NCI-H2196 (cell line): ENCODE data around the gene CARNS1.
A peak's percentile ranks its signal among the peaks of the same experiment; 100 is the strongest.
"Not testable (repeated sequence)": the region's sequence is repeated elsewhere in the genome, so short reads cannot be mapped to it uniquely, and the experiment has no call there.

Source experiments
- DNase-seq: peaks from one replicate; lab custom pipeline; 2025; ENCODE audit not compliant: unreplicated experiment; lab: John Stamatoyannopoulos, UW

The CARNS1 gene

DNA sequence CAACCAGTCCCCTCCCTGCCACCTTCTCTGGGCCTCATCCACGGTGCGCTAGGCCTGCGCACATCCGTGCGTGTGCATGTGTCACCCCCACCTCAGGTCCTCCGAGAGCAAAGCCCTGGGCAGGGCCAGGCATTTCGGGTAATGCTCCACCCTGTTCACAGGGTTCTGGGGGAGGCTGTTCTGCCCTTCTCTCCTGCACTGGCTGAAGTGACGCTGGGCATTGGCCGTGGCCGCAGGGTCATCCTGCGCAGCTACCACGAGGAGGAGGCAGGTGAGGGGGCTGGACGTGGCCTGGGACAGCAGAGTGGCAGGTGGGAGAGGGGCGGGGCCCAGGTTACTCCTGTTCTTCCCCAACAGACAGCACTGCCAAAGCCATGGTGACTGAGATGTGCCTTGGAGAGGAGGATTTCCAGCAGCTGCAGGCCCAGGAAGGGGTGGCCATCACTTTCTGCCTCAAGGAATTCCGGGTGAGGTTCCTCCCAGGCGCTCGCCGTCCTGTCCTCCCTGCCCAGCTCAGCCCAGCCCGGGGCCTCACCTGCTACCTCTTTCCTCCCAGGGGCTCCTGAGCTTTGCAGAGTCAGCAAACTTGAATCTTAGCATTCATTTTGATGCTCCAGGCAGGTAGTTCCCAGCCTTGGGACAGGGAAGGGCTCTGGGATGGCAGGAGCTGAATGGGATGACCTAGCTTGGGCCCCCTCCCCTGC lies 19.8 kb upstream of the CARNS1 start:
- no peak for DNase-seq

DNA sequence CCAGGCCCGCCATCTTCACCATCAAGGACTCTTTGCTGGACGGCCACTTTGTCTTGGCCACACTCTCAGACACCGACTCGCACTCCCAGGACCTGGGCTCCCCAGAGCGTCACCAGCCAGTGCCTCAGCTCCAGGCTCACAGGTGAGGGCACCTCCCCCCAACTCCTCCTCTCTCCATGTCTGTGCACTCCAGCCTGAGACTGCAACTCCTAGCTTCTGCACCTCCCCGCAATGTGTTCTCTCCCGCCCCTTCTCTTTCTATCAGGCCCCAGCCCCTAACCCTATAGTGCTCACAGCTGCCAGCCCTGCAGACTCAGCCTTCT lies 19.3 kb upstream of the CARNS1 start:
- DNase-seq = no peak

DNA sequence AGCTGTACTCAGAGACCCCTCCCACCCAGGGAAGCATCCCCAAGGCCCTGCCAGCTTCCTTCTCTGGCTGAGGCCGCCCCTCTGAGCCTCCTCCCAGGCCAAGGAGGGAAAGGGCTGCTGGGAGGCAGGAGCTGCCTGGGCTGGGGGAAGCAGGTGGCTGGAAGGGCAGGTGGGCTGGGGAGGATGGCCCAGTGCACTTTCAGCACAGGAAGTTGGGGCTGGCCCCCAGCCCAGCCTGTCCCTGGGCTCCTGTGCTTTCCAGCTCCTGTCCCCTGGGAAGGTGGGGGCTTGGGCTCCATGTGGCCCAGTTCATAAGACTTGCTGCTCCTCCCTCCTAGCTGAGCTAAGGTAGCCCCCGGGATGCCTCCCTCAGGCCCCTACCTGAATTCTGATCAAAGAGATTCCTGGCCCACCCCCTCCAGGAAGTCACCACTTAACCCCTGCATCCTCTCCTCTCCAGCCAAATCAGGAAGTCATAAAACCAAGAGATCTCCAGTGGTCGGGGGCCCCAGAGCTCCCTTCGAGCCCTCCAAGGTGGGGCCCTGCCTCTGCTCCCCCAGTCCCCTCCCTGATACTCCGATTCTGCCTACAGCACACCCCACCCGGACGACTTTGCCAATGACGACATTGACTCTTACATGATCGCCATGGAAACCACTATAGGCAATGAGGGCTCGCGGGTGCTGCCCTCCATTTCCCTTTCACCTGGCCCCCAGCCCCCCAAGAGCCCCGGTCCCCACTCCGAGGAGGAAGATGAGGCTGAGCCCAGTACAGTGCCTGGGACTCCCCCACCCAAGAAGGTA lies 18.7 kb upstream of the CARNS1 start:
- peak; percentile 24 for DNase-seq

DNA sequence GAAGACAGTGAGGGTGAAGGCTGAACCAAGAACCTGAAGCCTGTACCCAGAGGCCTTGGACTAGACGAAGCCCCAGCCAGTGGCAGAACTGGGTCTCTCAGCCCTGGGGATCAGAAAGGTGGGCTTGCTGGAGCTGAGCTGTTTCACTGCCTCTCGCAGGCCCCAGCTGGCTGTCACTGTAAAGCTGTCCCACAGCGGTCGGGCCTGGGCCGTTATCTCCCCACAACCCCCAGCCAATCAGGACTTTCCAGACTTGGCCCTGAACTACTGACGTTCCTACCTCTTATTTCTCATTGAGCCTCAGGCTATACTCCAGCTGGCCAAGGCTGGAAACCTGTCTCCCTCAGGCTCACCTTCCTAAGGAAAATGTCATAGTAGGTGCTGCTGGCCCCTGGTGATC lies 17.9 kb upstream of the CARNS1 start:
- DNase-seq = no peak

DNA sequence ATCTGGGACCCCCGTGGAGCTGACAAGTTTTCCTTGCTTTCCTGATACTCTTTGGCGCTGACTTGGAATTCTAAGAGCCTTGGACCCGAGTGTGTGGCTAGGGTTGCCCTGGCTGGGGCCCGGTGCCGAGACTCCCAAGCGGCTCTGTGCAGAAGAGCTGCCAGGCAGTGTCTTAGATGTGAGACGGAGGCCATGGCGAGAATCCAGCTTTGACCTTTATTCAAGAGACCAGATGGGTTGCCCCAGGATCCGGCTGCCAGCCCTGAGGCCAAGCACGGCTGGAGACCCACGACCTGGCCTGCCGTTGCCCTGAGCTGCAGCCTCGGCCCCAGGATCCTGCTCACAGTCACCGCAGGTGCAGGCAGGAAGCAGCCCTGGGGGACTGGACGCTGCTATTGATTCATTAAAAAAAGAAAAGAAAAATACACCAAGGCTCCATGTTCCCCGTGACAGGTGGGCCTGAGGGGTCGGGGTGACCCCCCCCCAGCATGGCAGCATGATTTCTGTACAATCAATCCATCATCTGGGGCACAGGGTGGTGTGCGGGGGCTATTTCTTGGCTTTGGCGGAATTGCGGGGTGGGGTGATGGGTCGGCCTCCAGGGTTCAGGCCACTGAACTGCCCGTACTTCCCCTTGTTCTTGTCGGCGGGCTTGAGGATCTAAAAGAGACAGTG lies 17.4 kb upstream of the CARNS1 start:
- no peak for DNase-seq

DNA sequence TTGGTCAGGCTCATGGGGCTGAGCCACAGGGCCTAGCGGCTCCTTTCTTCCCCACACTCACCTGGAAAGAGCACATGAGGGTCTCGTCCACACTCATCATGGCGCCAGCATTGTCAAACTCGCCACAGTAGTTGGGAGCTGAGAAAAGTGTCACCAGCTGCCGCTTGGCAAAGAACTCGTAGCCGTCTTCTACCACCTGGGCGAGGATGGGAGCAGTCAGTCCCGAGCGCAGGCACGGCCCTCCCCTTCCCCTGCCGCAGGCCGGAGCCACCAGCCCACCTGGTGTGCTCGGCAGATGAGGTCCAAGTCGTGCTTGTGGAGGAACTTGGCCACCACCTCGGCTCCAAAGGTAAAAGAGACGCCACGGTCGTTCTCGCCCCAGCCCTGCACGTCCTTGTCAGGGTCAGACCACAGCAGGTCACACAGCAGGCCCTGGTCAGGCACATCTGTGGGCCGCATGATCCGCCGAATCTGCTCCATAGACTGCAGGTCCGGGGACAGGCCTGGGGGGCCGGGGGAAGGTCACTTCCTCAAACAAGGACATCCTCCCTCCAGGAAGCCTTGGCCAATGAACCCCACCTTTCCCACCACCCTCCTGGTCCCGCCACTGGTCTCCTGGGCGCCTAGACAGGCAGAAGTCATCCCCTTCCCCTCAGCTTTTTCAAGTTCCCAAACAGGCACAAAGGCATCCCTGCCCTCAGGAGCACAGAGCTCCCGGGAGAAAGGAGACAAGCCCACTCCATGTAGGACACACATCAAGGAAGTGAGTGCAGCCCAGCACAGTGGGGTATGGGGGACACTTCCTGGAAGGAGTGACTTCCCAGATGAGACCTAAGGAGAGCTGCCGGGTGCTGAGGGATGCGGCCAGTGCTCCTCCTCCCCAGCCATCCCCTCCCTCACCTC lies 16.6 kb upstream of the CARNS1 start:
- no peak for DNase-seq

DNA sequence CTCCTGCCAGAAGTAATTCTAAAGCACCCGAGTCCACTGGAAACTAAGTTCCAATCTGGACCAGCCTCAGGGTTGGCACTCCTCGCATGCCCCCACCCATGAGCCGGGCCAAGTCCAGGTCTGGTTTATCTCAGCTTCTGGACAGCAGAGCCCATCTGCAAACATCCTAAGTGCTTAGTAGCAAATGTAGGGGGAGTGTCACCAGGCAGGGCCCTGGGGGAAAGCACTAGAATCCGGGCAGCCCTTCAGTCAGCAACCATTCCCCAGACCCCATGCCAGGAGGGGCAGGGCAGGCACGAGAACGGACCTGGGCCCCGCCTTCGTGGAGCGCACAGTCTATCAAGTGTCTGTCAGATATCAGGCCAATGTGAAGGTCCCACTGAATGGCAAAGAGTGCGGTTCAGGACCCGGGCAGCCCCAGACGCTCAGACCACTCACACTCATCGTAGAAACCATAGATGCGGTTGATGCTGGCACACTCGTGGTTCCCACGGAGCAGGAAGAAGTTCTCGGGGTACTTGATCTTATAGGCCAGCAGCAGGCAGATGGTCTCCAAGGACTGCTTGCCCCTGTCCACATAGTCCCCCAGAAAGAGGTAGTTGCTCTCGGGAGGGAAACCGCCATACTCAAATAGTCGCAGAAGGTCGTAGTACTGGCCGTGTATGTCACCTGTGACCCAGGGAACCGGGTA lies 15.1 kb upstream of the CARNS1 start:
- no peak for DNase-seq

DNA sequence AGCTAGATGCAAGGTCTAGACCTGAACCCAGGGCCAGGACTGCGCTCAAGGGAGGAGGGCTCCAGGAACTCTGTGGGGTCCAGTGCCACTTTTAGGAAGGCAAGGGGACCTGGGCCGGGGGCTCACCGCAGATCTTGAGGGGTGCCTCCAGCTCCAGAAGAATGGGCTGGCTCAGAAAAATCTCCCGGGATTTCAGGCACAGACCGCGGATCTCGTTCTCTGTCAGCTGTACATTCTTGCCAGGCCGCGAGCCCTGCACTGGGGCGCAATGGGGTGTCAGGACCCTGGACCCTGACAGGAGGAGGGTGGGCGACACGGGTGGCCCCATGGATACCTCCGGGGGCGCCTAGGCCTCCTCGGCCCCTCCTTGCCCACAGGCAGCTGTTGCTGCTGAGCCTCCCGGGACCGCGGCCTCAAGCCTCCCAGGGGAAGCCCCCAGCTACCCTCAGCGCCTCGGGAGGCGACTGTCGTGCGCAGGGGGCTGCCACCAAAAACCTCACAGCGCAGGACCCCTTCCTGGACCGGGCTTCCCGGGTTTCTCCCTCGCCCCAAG lies 14.5 kb upstream of the CARNS1 start:
- no peak for DNase-seq

DNA sequence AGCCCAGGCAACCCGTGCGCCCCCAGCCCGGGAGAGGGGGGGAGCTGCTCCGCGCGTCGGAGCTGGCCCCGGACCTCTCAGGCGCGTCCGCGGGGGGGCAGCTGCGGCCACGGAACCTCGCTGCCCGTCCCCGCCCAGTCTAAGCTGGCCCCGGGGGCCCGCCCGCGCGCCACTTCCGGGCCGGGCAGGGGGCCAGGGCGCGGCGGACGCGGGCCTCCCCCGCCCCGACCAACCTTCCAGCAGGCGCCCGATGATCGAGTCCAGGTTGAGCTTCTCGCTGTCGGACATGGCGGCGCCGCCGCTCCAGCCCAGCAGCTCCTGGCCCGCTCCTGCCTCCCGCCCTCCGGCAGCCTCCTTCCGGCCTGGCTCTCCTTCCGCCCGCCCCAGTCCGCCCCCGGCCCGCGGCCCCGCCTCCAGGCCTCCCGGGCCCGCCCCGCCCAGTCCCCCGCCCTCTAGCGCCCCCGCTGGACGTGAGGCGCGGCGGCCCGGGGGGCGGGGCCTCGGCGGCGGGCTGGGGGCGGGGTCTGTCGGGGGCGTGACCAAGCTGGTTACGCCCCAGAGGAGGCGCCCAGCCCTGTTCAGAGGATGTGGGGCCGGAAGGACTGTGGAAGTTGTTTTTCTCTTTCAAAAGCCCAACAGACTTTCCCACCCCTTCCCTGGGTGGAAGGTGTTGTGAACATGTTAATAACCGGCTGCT lies 13.8 kb upstream of the CARNS1 start, which contains the start of gene PPP1CA:
TSS of gene PPP1CA (minus strand) at position 364 of the 697 bp plus-strand sequence. CDS start at position 288, 76 bp downstream.
- DNase-seq = peak; percentile 90

DNA sequence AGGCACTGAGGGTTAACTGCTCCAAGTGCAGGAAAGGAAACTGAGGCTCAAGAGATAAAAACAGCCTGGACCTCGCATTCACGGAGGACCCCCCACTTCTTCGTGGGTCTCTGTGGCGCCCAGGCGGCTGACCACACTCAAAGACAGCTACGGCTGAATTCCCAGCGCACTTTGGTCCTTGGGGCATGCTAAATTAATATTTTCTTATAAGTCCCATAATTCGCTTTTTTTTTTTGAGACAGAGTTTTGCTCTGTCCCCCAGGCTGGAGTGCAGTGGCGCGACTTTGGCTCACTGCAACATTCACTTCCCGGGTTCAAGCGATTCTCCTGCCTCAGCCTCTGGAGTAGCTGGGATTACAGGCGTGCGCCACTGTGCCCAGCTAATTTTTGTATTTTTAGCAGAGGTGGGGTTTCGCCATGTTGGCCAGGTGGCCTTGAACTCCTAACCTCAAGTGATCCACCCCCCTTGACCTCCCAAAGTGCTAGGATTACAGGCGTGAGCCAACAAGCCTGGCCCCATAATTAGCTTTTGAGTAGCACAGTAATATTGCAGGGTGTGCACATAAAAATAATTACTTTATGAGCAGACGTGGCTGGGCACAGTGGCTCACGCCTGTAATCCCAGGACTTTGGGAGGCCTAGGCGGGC lies 13.2 kb upstream of the CARNS1 start:
- DNase-seq = not testable (repeated sequence)

DNA sequence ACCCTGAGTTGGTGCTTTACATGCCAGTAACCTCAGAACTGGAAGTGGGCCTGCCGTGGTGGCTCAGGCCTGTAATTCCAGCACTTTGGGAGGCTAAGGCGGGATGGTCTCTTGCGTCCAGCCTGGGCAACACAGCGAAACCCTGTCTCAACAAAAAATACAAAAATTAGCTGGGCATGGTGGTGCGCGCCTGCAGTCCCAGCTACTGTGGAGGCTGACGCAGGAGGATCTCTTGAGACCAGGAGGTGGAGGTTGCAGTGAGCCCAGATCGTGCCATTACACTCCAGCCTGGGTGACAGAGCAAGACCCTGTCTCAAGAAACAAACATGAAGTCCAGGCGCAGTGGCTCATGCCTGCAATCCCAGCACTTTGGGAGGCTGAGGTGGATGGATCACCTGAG lies 12.4 kb upstream of the CARNS1 start:
- DNase-seq = not testable (repeated sequence)

DNA sequence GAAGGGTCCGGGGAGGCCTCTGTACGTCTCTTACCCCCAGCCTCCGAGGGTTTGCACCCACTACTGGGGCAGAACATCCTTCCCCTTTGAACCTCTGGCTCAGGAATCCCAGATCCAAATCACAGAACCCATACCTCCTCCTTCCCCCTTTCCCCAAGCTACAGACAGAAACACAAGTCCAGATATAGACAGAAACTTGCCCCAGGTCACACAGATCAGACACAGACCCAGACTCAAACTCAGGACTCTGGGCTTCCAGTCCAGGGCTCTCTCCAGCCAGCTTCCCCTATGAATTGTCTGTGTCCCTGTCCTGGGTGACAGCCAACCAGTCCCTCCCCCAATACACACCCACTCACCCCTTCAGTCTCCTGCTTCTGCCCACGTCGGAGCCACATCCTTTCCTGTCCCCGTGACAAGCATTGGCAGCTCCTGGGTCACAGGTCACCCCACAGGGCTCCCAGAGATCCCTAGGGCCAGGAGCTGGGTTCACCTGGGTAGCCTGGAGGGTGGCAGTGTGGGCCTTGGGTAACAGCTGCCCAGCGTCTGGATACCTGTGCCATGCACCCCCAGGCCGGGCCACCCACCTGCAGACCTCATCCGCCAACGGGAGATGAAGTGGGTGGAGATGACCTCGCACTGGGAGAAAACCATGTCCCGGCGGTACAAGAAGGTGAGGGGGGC lies 10.8 kb upstream of the CARNS1 start:
- no peak for DNase-seq

DNA sequence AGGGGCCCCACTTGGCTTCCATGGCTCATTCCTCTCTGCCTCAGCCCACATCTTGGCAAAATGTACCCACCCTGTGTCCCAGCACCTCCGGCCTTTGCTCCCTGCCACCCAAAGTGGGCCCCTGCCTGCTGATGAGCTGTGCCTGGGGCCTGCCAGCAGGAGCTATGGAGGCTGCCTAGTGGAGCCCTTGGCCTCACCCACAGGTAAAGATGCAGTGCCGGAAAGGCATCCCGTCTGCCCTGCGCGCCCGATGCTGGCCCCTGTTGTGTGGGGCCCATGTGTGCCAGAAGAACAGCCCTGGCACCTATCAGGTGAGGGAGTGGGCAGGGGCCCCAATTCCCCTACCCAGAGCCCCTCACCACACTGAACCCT lies 10.3 kb upstream of the CARNS1 start:
- no peak for DNase-seq

DNA sequence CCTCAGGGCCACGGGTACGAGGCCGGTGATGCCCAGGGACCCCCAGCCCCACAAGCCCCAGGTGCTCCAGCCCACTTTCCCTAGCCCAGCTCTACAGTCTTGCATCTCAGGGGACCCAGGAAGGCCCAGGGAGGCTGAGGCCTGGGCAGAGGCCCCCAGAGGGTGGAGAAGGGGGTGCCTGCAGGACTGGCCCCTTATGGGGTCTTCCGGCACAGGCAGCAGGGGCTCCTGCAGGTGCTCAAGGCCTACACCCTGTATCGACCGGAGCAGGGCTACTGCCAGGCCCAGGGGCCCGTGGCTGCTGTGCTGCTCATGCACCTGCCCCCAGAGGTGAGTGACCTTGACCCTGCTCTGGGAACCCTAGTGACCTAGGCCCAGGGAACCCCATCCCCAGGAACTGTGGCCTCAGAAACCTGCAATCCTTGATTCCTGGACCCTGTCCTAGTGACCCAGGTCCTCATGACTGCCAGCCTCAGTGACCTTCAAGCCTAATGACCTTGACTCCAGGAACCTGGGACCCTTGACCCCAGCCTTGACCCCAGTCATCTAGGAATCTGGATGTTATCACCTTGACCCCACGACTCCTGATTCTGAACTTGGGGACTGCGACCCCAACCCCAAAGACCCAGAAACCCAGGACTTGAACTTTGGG lies 9.7 kb upstream of the CARNS1 start:
- DNase-seq = no peak

DNA sequence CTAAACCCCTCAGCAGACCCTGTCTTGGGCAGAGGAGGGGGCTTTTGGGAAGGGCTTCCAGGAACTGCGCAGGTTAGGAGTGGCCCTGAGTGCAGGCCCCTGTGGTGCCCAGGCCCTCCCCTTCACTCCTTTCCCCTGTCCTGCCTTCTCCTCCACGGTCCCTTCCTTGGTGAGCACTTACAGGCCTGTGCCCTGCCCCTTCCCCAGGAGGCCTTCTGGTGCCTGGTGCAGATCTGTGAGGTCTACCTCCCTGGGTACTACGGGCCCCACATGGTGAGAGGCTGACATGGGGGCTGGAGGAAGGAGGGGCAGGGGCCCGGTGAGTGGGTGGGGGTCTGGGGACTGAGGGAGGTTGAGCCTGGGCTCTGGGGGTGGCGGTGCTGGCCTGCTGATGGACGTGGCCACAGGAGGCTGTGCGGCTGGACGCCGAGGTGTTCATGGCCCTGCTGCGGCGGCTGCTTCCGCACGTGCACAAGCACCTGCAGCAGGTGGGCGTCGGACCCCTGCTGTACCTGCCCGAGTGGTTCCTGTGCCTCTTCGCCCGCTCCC lies 9.0 kb upstream of the CARNS1 start:
- no peak for DNase-seq

DNA sequence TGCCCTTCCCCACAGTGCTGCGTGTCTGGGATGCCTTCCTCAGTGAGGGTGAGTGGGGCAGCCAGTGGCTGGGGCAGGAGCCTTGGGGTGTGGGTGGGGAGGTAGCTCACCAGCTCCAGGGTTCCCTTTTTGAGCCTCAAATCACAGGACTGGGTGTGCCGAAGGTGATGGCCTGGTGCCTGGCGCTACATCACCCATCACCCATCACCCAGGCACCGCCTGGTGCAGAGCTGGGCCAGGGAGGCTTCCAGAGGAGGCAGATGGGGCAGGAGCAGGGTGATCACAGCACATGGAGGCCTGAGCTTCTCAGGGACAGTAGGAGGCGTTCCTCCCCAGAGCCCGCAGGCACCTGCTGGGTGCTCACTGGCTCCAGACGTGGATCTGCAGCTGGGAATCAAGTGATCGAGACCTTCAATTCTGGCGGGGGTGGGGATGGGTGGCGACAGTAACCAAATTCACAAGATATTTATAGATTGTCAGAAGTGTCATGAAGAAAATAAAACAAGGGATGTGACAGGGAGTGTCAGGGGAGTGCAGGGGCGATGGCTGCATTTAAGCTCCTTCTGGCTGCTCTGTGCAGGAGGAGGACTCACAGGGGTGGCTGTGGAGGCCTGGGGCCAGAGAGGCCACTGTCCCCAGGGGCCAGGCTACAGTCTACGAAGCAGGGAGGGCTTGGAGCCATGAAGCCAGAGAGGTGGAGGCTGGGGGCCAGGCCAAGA lies 8.3 kb upstream of the CARNS1 start:
- DNase-seq = no peak

DNA sequence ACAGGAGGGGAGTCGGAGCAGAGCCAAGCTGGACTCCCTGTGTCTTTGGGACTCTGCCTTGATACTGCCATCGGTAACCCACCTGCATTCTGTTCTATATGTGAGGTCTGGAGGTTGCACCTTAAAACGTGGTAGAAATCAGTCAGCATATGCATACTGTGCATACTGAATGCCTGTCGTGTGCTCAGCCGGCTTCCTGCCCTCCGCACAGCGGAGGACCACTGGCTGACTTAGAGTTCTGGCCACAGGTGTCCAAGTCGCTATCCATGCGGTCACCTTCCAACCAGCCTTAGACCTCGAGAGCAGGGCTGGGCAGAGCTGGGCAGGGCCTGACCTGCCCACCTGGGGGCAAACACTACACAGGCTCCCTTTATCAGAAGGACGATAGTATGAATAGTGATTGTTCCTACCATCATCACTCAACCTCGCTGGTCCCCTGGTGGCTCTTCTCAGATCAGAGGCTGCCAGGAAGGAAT lies 7.8 kb upstream of the CARNS1 start:
- no peak for DNase-seq
